Mammary epithelial cell (primary cell): Measurements from ENCODE around the gene ARMC9.

Source experiments
- EZH2 ChIP-seq: IDR thresholded peaks from 2 replicates; pipeline ENCODE4 v1.6.1; 2012; ENCODE audit warnings: low read length, inconsistent platforms, borderline replicate concordance
- TF ChIP-seq, protein P1 (sequence below), 2 donors: IDR thresholded peaks in 1 of 2; conservative IDR thresholded peaks in 1 of 2; 2 replicates each; pipeline ENCODE4 v1.5.1; 2011 to 2012; ENCODE audit warnings: inconsistent platforms in 2 of 2, low read length in 2 of 2, mild to moderate bottlenecking in 2 of 2, control low read depth in 1 of 2, low read depth in 1 of 2; ENCODE audit not compliant: insufficient read depth in 1 of 2; ENCODE audit errors: extremely low read depth in 1 of 2

DNA sequence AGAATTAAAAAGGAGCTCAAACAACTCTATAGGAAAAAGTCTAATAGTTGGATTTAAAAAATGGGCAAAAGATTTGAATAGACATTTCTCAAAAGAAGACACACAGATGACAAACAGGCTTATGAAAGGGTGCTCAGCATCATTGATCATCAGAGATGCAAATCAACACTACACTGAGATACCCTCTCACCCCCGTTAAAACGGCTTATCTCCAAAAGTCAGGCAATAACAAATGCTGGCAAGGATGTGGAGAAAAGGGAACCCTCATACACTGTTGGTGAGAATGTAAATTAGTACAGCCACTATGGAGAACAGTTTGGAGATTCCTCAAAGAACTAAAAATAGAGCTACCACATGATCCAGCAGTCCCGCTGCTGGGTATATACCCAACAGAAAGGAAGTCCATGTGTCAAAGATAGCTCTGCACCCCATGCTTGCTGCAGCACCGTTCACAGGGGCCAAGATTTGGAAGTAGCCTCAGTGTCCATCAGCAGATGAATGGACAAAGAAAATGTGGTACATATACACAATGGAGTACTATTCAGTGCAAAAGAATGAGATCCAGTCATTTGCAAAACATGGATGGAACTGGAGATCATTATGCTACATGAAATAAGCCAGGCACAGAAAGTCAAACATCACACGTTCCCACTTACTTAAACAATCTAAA, 150.4 kb downstream of the ARMC9 start:
- TF ChIP-seq, protein P1, sequence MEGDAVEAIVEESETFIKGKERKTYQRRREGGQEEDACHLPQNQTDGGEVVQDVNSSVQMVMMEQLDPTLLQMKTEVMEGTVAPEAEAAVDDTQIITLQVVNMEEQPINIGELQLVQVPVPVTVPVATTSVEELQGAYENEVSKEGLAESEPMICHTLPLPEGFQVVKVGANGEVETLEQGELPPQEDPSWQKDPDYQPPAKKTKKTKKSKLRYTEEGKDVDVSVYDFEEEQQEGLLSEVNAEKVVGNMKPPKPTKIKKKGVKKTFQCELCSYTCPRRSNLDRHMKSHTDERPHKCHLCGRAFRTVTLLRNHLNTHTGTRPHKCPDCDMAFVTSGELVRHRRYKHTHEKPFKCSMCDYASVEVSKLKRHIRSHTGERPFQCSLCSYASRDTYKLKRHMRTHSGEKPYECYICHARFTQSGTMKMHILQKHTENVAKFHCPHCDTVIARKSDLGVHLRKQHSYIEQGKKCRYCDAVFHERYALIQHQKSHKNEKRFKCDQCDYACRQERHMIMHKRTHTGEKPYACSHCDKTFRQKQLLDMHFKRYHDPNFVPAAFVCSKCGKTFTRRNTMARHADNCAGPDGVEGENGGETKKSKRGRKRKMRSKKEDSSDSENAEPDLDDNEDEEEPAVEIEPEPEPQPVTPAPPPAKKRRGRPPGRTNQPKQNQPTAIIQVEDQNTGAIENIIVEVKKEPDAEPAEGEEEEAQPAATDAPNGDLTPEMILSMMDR (conservative IDR thresholded peaks at IDR 0.05 in 1 of 2, IDR thresholded peaks at IDR 0.05 in 1 of 2; ENCODE audit: extremely low read depth in 1 of 2, insufficient read depth in 1 of 2, low read depth in 1 of 2, low read length in 2 of 2), result no peak
- TF ChIP-seq EZH2, result no peak
